Right lung (tissue), 5 donors: ENCODE results near the gene C17orf58. TPM values are rescaled to one million over a fixed set of nuclear protein-coding genes. Genes with fewer than 3 reads are reported as not detected.
"Not testable (repeated sequence)": the region's sequence is repeated elsewhere in the genome, so short reads cannot be mapped to it uniquely, and the experiment has no call there.

Experiments used
- DNase-seq, 2 donors: peaks; one replicate each; pipeline ENCODE4 v3.0.0-alpha.2; 2013
- polyA plus RNA-seq, 5 donors: library from polyadenylated mRNA; unstranded; fragments of 120-200 nt; gene quantifications; one replicate each; pipeline versions ENCODE4 v1.2.1 to v1.2.3, GENCODE V29; 2013; ENCODE audit warnings: inconsistent platforms in 1 of 5, low replicate concordance in 1 of 5; ENCODE audit not compliant: insufficient read length in 5 of 5, insufficient read depth in 1 of 5

Gene C17orf58
- polyA plus RNA-seq, 5 donors = 13.9 to 15.6 (median 15.2) TPM

GRCh38 chr17:67962156-67962555, 34.1 kb downstream of the C17orf58 start:
- not testable (repeated sequence) for DNase-seq

DNA sequence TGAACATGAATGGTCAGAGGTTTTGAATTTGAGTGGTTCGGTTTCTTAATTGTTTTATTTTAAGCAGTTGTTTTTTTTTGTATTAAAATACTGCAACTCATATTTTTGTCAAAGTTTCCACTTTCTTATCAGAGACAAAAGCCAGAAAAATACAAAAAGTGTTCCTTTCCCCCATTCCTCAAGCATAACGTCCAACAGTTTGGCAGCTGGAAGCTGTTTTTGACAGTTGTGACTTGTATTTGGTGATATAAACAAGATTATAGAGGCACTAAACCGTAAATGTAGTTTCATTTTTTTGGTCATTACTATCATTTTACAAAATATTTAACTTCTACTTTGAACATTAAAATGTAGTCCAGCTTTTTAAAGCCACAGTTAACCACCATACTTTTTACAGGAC, 36.0 kb downstream of the C17orf58 start:
- DNase-seq = peak; percentile 46 to 50

- DNase-seq = no peak
Observed at GRCh38 chr17:67959510-67959909, 36.8 kb downstream of the C17orf58 start.

GRCh38 chr17:67950945-67951344, 45.3 kb downstream of the C17orf58 start:
- no peak for DNase-seq

DNA sequence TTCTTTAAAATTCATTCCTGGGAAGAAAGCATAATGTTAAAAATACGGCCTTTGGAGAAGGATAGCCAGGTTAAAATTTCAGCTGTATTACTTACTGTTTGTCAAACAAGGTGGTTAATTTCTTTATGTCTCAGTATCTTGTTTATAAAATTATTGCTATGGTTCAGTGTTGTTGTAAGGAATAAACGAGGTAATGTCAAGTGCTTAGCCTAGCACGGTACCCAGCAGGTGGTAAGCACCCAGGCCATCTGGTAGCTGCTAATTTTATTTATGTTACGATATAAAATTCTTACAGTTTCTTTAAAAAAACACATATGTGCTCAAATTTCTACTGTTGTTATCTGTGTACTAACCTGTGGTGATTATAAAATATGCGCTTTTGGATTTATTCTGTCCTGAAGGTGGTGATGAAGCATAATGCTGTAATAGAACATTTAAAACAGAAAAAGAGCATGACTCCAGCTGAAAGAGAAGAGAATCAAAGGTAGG, 48.9 kb downstream of the C17orf58 start:
- DNase-seq = no peak

DNA sequence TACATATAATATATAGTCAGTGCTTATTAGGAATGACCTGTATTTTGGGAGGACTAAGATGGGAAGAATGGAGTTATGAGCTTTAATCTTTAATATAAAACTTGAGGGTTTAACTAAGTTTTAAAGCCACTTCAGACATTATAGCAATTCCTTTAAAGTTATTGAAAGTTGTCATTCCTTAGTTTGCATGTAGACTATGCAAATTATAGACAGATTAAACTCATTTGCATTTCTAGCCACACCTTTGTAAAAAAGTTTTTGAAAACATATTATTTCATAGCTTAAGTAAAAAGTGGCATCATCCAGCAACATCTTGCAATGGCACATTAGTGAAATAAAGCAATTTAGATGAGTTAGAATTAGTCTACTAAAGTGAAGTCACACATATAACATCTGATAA, 49.8 kb downstream of the C17orf58 start:
- DNase-seq = no peak

DNA sequence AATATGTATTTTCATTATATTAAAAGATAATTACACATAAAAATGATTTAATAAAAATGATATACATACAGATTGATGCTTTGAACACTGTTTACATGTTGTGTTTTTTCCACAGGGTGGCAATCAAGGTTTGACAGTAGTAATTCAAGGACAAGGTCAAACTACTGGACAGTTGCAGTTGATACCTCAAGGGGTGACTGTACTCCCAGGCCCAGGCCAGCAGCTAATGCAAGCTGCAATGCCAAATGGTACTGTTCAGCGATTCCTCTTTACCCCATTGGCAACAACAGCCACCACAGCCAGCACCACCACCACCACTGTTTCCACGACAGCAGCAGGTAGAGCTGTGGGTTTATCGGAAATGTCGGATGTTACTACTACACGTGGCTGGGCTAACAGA, 52.2 kb downstream of the C17orf58 start:
- DNase-seq = no peak

DNA sequence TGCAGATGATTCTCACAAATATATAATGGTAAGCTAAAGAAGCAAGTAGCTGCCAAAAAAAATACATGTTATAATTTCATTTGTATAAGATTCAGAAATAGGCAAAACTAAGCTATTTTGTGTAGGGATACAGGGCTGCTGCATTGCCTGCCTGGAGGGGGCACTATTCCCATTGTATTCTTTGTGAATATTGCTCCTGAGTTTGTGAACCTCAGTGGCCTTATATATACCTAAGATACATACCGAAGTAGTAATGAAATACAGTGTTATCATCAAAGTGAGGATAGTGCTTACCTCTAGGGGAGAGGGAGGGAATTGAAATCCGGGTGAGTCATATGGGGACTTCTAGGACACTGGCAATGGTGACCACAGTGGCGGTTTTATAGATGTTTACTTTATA, 53.5 kb downstream of the C17orf58 start:
- DNase-seq = no peak

Other genes with a start within 250 kb of the C17orf58 start
- 100 to 1,000 TPM; 101 to 128 (median 126) TPM for gene BPTF, start 171.0 kb downstream of the C17orf58 start, polyA plus RNA-seq
- 100 to 1,000 TPM in 1 of 5 donors, 10 to 100 TPM in 4; 66.9 to 149 (median 71.2) TPM for gene KPNA2, start 39.3 kb upstream of the C17orf58 start, polyA plus RNA-seq